ENCODE measurements around the gene MISFA.

MISFA gene

GRCh38 chr11:18624161-18624560 is 24.6 kb downstream of the MISFA start:
- no peak for DNase-seq (ENCODE audit: low read depth in 1 of 2, low spot score in 1 of 2)
- H3K4me3 ChIP-seq (replicated peaks; ENCODE audit: insufficient read depth, low read length): no peak overlapping the region

GRCh38 chr11:18632841-18633240 is 33.3 kb downstream of the MISFA start:
- Histone ChIP-seq H3K27me3 (ENCODE audit: insufficient read depth, poor library complexity, severe bottlenecking) (no peaks in the 10 kb centered on the region), H3K27ac (replicated peaks) (no peak overlapping the region), H3K4me3 (replicated peaks; ENCODE audit: insufficient read depth, low read length) (peak overlapping the region; percentile 99)
- DNase-seq (ENCODE audit: low read depth in 1 of 2, low spot score in 1 of 2): no peak
- TF ChIP-seq POLR2AphosphoS5 (IDR thresholded peaks at IDR 0.05; ENCODE audit: low read depth): no peak

More at GRCh38 chr11:18624161-18624560, 24.6 kb downstream of the MISFA start:
- Histone ChIP-seq H3K27ac (replicated peaks) (no peak overlapping the region), H3K27me3 (ENCODE audit: insufficient read depth, poor library complexity, severe bottlenecking) (no peaks in the 10 kb centered on the region)
- TF ChIP-seq CTCF (IDR thresholded peaks at IDR 0.05; ENCODE audit: insufficient read depth, low read length): no peak
- TF ChIP-seq GABPA (IDR thresholded peaks at IDR 0.05; ENCODE audit: low read depth): no peak
- TF ChIP-seq POLR2AphosphoS5 (IDR thresholded peaks at IDR 0.05; ENCODE audit: low read depth): no peak
- TF ChIP-seq SPI1 (IDR thresholded peaks at IDR 0.05; ENCODE audit: borderline replicate concordance, low read depth): no peak
- TF ChIP-seq REST (IDR thresholded peaks at IDR 0.05; ENCODE audit: insufficient replicate concordance, low read depth): no peak

- DNase-seq (ENCODE audit: low read depth in 1 of 2, low spot score in 1 of 2): peak in 1 of 2 experiments; percentile 21
- Histone ChIP-seq H3K27ac (replicated peaks) (peak overlapping the region; percentile 89), H3K4me3 (replicated peaks; ENCODE audit: insufficient read depth, low read length) (peak overlapping the region; percentile 99), H3K27me3 (ENCODE audit: insufficient read depth, poor library complexity, severe bottlenecking) (no peaks in the 10 kb centered on the region)
- TF ChIP-seq GABPA (IDR thresholded peaks at IDR 0.05; ENCODE audit: low read depth) (no peak), POLR2AphosphoS5 (IDR thresholded peaks at IDR 0.05; ENCODE audit: low read depth) (no peak), SPI1 (IDR thresholded peaks at IDR 0.05; ENCODE audit: borderline replicate concordance, low read depth) (no peak)
Measured at GRCh38 chr11:18633256-18634139, 33.9 kb downstream of the MISFA start.

GRCh38 chr11:18634140-18635032 is 34.8 kb downstream of the MISFA start, which contains the start of gene SPTY2D1:
Gene SPTY2D1, minus strand, starts transcription at chr11:18634342. Its CDS starts 85 bp downstream, at chr11:18634257.
- Histone ChIP-seq H3K27me3 (ENCODE audit: insufficient read depth, poor library complexity, severe bottlenecking) (no peaks in the 10 kb centered on the region), H3K27ac (replicated peaks) (peak within 1 kb of the TSS; percentile 89), H3K4me3 (replicated peaks; ENCODE audit: insufficient read depth, low read length) (peak within 1 kb of the TSS; percentile 99)
- DNase-seq (ENCODE audit: low read depth in 1 of 2, low spot score in 1 of 2): peak; percentile 96 to 100
- TF ChIP-seq SPI1 (IDR thresholded peaks at IDR 0.05; ENCODE audit: borderline replicate concordance, low read depth): peak; percentile 22; the same call in 1 of the 2 replicates
- TF ChIP-seq CTCF (IDR thresholded peaks at IDR 0.05; ENCODE audit: insufficient read depth, low read length): no peak
- TF ChIP-seq GABPA (IDR thresholded peaks at IDR 0.05; ENCODE audit: low read depth): peak; percentile 85
- TF ChIP-seq REST (IDR thresholded peaks at IDR 0.05; ENCODE audit: insufficient replicate concordance, low read depth): peak; percentile 39
- peak; percentile 97 for TF ChIP-seq POLR2AphosphoS5 (IDR thresholded peaks at IDR 0.05; ENCODE audit: low read depth)
